Mucosa of rectum (tissue), 2 donors: ENCODE measurements around the gene CD93.

Experiments used
- H3K27ac ChIP-seq, 2 donors: one replicate each; pipeline ENCODE4 v1.7.0; 2013; ENCODE audit warnings: inconsistent platforms in 2 of 2, low read depth in 2 of 2, low read length in 2 of 2
- H3K27me3 ChIP-seq, 2 donors: one replicate each; pipeline ENCODE4 v1.7.0; 2013; ENCODE audit warnings: low read length in 2 of 2; ENCODE audit not compliant: control insufficient read depth in 2 of 2, insufficient read depth in 2 of 2
- H3K36me3 ChIP-seq, 2 donors: one replicate each; pipeline ENCODE4 v1.7.0; 2013; ENCODE audit warnings: low read length in 2 of 2; ENCODE audit not compliant: control insufficient read depth in 2 of 2, insufficient read depth in 2 of 2
- H3K4me1 ChIP-seq, 2 donors: one replicate each; pipeline ENCODE4 v1.7.0; 2013; ENCODE audit warnings: low read length in 2 of 2, mild to moderate bottlenecking in 1 of 2; ENCODE audit not compliant: control insufficient read depth in 2 of 2, insufficient read depth in 2 of 2
- H3K4me3 ChIP-seq, 2 donors: one replicate each; pipeline ENCODE4 v1.7.0; 2013; ENCODE audit warnings: low read length in 2 of 2
- H3K9ac ChIP-seq, 2 donors: one replicate each; pipeline ENCODE4 v1.7.0; 2013; ENCODE audit warnings: low read length in 2 of 2, low read depth in 1 of 2, mild to moderate bottlenecking in 1 of 2
- H3K9me3 ChIP-seq, 2 donors: one replicate each; pipeline ENCODE4 v1.7.0; 2013; ENCODE audit warnings: low read length in 2 of 2; ENCODE audit not compliant: control insufficient read depth in 2 of 2
- donor health status: healthy.
- donor health status: Normal muscosa, but diverticular disease.

Gene CD93

GRCh38 chr20:23092384-23092756, 6.2 kb upstream of the CD93 start:
- Histone ChIP-seq H3K36me3 (no peaks in the 10 kb centered on the region), H3K27me3 (no peaks in the 10 kb centered on the region), H3K9me3 (no peaks in the 10 kb centered on the region), H3K9ac (no peak overlapping the region), H3K27ac (no peak overlapping the region), H3K4me3 (no peak overlapping the region), H3K4me1 (no peaks in the 10 kb centered on the region)

- H3K27ac ChIP-seq, result no peak overlapping the region
Observed at GRCh38 chr20:23091721-23092383, 5.7 kb upstream of the CD93 start.

GRCh38 chr20:23090878-23091277, 4.8 kb upstream of the CD93 start:
- H3K9me3 ChIP-seq, result no peaks in the 10 kb centered on the region
- no peak overlapping the region for H3K9ac ChIP-seq
- H3K4me3 ChIP-seq, result no peak overlapping the region
- no peaks in the 10 kb centered on the region for H3K36me3 ChIP-seq
- no peaks in the 10 kb centered on the region for H3K4me1 ChIP-seq
- H3K27ac ChIP-seq, result no peak overlapping the region
- no peaks in the 10 kb centered on the region for H3K27me3 ChIP-seq

More at GRCh38 chr20:23091721-23092383, 5.7 kb upstream of the CD93 start:
- H3K4me3 ChIP-seq, result no peak overlapping the region
- no peaks in the 10 kb centered on the region for H3K27me3 ChIP-seq
- H3K4me1 ChIP-seq, result no peaks in the 10 kb centered on the region
- no peaks in the 10 kb centered on the region for H3K36me3 ChIP-seq
- no peaks in the 10 kb centered on the region for H3K9me3 ChIP-seq
- H3K9ac ChIP-seq, result no peak overlapping the region

GRCh38 chr20:23090147-23090546, 4.0 kb upstream of the CD93 start:
- Histone ChIP-seq H3K9ac (no peak overlapping the region), H3K27me3 (no peaks in the 10 kb centered on the region), H3K4me3 (no peak overlapping the region), H3K27ac (no peak overlapping the region), H3K4me1 (no peaks in the 10 kb centered on the region), H3K9me3 (no peaks in the 10 kb centered on the region), H3K36me3 (no peaks in the 10 kb centered on the region)

GRCh38 chr20:23088866-23089265, 2.7 kb upstream of the CD93 start:
- Histone ChIP-seq H3K9me3 (no peaks in the 10 kb centered on the region), H3K4me1 (no peaks in the 10 kb centered on the region), H3K36me3 (no peaks in the 10 kb centered on the region), H3K4me3 (no peak overlapping the region), H3K9ac (no peak overlapping the region), H3K27me3 (no peaks in the 10 kb centered on the region), H3K27ac (no peak overlapping the region)

- no peaks in the 10 kb centered on the region for H3K9me3 ChIP-seq
- no peaks in the 10 kb centered on the region for H3K27me3 ChIP-seq
- no peaks in the 10 kb centered on the region for H3K36me3 ChIP-seq
- H3K4me3 ChIP-seq, result no peak overlapping the region
- H3K4me1 ChIP-seq, result no peaks in the 10 kb centered on the region
- no peak overlapping the region for H3K9ac ChIP-seq
- H3K27ac ChIP-seq, result peak overlapping the region; percentile 41 to 76
Observed at GRCh38 chr20:23087587-23088251, 1.6 kb upstream of the CD93 start.

GRCh38 chr20:23086931-23087411, 847 bp upstream of the CD93 start:
- no peaks in the 10 kb centered on the region for H3K27me3 ChIP-seq
- no peaks in the 10 kb centered on the region for H3K4me1 ChIP-seq
- peak overlapping the region in 1 of 2 donors; percentile 36 for H3K9ac ChIP-seq
- H3K4me3 ChIP-seq, result no peak overlapping the region
- peak overlapping the region; percentile 76 to 84 for H3K27ac ChIP-seq
- no peaks in the 10 kb centered on the region for H3K36me3 ChIP-seq
- H3K9me3 ChIP-seq, result no peaks in the 10 kb centered on the region

GRCh38 chr20:23085436-23086055, 578 bp downstream of the CD93 start:
- H3K9me3 ChIP-seq, result no peaks in the 10 kb centered on the region
- peak overlapping the region; percentile 76 to 84 for H3K27ac ChIP-seq
- no peaks in the 10 kb centered on the region for H3K36me3 ChIP-seq
- H3K4me3 ChIP-seq, result peak overlapping the region in 1 of 2 donors; percentile 50
- H3K27me3 ChIP-seq, result no peaks in the 10 kb centered on the region
- no peaks in the 10 kb centered on the region for H3K4me1 ChIP-seq
- H3K9ac ChIP-seq, result peak overlapping the region in 1 of 2 donors; percentile 52

GRCh38 chr20:23084845-23085365, 1.2 kb downstream of the CD93 start:
- Histone ChIP-seq H3K9ac (peak overlapping the region in 1 of 2 donors; percentile 24), H3K4me3 (peak overlapping the region in 1 of 2 donors; percentile 50), H3K27me3 (no peaks in the 10 kb centered on the region), H3K4me1 (no peaks in the 10 kb centered on the region), H3K9me3 (no peaks in the 10 kb centered on the region), H3K27ac (peak overlapping the region; percentile 58 to 61), H3K36me3 (no peaks in the 10 kb centered on the region)

GRCh38 chr20:23084282-23084844, 1.8 kb downstream of the CD93 start:
- Histone ChIP-seq H3K4me1 (no peaks in the 10 kb centered on the region), H3K27me3 (no peaks in the 10 kb centered on the region), H3K27ac (peak overlapping the region; percentile 58 to 61), H3K9ac (peak overlapping the region; percentile 14 to 24), H3K9me3 (no peaks in the 10 kb centered on the region), H3K4me3 (peak overlapping the region; percentile 33 to 50), H3K36me3 (no peaks in the 10 kb centered on the region)
